NCI-H524 treated with DMSO at 0.1 percent for 48 hours (cell line): Measurements from ENCODE around the gene FBXW2.

Source experiments
- DNase-seq: peaks from one replicate; lab custom pipeline; 2025; lab: John Stamatoyannopoulos, UW

FBXW2 gene

GRCh38 chr9:120714846-120715388 lies 78.3 kb downstream of the FBXW2 start:
- DNase-seq, result no peak

DNA sequence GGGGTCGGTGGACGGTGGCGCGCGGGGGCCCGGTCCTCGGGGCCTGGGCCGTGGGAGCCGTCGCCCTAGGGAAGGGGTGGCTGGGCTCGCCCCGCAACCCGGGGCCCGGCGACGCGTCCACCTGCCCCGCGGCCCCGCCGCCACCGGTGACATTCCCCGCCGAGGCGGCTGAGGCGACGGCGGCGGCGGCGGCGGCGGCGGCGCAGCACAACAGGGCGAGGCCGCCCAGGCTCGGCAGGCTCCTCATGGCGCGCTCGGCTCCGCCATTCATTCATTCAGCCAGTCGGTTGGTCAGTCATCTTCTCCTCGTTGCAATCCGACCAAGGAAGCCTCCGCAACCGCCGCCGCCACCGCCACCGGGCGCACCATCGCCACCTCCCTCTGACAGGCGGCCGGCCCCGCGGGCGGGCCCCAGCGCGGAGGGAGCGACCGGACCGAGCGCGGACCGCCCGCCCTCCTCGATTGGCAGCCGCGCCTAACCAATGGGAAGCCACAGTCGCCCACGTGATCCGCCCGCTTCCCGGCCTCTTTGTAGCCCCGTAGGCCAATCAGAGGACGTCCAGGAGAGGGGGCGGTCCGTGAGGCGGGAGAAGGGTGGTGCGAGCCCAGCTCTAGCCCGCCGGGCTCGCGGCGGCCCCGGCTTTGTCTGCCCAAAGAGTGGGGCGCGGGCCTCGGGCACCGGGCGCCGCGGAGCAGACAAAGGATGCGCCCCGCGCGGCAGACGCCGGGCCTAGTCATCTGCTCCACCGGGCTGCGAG lies 78.9 kb downstream of the FBXW2 start, which contains the start of gene MEGF9:
MEGF9 (minus strand) TSS at position 383 of the 758 bp plus-strand sequence; CDS start at position 271, 112 bp downstream.
- DNase-seq, result peak; percentile 69

DNA sequence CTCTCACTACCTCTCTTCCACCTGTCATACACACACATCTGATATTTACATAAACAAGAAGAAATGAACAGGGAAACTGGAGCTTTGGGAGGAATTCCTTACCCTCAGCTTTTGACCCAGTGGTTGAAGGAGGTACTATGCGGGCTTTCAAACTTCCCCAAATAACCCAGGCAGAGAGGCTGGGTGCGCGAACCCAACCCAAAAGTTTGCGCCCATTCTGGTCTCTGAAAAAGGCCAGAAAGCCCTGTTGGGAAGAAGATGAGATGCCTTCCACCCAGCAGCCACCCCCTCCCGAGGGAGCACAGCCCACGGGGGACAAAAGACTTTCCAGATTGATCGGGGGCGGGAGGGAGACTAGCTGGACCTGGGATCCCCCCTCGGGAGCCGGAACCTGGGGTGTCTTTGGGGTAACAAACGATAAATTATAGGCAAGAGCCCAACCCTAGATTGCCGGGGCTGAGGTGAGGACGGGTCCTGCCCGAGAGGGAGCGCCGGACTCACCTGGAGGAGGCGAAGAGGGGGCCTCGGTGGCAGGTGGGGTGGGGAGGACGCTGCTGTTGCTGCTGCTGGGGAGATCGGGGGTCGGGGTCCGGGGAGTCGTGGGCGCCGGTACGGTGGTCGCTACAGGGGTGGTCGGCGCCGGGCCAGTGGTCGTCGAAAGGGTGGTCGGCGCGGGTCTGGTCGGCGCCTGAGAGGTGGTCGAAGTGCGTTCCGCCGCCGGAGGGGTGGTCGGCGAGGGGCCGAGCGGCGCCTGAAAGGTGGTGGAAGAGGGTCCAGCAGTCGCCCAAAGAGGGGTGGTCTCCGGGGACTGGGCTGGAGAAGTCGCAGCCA lies 79.7 kb downstream of the FBXW2 start:
- DNase-seq, result no peak

DNA sequence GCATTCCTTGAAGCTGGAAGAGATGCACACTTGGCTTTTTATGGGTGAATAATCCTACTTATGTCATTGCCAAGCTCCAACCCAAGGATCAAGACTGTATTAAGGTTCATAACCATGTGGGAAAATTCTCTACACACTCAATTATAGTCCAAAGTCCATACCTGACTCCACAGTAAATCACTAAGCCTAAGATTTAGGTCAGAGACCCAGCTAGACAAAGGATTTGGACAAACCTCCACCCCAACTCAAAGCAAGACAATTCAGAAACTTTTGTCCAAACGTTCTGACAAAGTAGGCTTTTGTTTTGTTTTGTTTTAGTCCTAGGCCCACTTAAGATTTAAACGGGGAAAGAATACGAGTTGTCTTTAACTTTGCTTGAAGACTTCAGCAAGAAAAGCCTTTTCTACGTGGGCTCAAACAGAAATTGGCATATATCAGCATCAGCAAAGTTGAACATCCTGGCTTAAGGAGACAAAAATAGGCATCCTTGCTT lies 80.6 kb downstream of the FBXW2 start:
- no peak for DNase-seq

GRCh38 chr9:120711841-120712538 lies 81.2 kb downstream of the FBXW2 start:
- DNase-seq, result no peak

DNA sequence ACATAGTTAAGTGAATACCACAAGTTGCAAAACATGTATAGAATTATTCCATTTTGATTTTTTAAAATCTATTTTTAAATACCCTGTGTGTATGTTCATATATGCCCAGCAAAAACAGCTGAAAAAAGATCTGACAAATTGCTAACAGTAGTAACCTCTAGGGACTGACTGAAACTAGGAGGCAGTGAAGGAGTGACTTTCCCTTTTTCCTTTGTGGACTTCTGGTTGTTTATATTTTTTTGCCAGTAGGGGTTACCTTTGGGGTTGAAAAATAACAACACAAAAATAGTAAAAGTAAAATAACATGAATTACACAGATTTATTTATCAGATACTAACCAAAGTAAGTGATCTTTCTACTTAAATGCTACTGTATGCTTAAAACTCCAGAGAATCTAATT lies 81.9 kb downstream of the FBXW2 start:
- DNase-seq, result no peak

DNA sequence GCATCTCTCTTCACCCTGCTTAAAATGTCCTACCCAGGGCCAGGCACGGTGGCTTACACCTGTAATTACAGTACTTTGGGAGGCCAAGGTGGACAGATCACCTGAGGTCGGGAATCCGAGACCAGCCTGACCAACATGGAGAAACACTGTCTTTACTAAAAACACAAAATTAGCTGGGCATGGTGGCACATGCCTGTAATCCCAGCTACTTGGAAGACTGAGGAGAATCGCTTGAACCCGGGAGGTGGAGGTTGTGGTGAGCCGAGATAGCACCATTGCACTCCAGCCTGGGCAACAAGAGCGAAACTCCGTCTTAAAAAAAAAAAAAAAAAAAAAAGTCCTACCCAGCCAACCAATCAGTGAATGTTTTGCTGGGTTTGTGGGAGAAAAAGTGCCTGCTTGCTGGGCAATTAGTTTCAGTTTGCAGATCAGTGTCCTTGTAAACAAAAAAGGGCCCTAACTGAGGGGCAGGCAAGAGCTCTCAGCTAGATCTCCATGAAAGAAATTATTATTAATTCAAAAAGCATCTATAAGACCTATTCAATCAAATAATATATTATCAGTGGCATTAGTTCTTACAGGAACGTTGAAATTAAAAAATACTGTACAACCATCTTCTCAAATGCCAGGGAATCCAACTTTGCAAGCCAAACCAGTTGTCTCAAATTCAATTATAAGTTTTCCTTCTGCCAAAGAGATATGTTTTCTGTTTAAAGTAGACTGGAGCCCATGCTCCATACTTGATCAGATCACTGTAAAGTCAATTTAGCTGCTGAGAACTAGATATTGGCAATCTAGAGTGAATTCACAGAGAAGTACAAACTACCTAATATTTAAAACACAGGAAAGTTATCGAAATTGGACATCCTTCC lies 82.9 kb downstream of the FBXW2 start:
- no peak for DNase-seq

- DNase-seq, result no peak
Measured at GRCh38 chr9:120708526-120709224, 84.5 kb downstream of the FBXW2 start.

DNA sequence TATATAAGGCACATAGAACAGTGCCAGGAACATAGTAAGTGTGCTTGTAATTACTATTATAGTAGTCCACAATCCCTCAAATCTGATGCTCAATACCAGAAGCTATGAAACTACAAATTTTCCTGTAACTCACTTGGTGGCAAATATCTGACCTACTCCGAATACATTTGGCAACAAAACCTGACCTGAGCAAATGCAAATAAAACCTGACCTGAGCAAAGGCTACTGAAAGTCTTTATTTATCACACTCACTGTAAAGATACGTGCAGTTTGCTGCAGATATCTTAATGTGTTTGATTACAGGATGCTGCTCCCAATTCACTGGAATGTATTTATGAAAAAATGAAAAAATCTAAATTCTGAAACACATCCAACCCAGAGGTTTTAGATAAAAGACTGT lies 86.0 kb downstream of the FBXW2 start:
- DNase-seq, result no peak
